ENCODE results near the gene CCDC17. TPM values are rescaled to one million over a fixed set of nuclear protein-coding genes. Genes with fewer than 3 reads are reported as not detected.

Gene CCDC17
- total RNA-seq, 1 donor, result 0.72 TPM

DNA sequence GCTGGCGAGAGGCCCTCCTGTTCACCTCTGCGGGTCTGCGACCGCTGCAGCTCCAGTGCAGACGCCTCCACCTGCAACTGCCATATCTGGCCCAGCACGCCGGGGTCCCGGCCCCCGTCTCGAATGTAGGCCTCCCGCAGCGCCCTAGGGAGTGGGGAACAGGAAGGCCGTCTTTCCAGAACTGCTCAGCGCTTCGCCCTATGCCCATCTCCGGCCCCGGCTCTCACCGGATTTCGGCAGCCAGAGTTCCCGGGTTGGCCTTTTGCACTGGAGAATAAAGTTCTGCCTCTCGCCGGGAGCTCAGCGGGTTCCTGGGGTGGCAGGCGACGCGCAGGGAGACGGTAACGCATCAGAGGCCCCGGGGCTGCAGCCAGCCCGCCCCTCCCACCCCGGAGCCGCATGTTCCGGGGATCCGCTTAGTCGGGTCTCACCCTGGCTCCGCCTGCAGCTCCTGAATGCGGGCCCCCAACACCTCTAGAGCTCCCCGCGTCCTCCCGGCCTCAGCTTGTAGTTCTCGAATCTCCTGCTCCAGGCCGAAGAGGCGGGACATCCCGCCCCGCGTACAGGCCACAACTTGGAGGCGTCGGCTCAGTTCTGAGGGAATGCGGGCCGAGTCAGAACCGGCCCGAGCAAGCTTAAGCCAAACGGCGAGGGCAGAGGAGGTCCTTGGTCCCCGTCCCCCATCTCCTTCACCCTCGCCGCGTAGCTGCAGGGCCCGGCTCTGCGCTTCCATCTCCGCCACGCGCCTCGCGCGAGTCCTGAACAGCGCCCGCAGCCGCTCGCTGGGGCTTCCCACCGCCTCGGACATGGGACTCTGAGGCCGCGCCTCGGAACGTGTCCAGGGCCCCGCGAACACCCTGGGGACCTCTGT is 1.1 kb downstream of the CCDC17 start:
- no peak for TF ChIP-seq CTCF (IDR thresholded peaks at IDR 0.05; ENCODE audit: extremely low read depth, low read depth, low read length)
- peaks cover 21% of the 10 kb centered on the region for H3K36me3 ChIP-seq (ENCODE audit: insufficient read depth, low read length)
- no peaks in the 10 kb centered on the region for H3K27me3 ChIP-seq (ENCODE audit: insufficient read depth, low read length)
- no peak overlapping the region for H3K4me3 ChIP-seq (ENCODE audit: insufficient read depth, low read length)
- no peaks in the 10 kb centered on the region for H3K79me2 ChIP-seq (ENCODE audit: insufficient read depth, low read length)
- H3K27ac ChIP-seq (ENCODE audit: low read depth, low read length), result no peak overlapping the region
- no peaks in the 10 kb centered on the region for H3K9me3 ChIP-seq (ENCODE audit: low read depth, low read length)
- no peak overlapping the region for H2AFZ ChIP-seq (ENCODE audit: low read length)
- H3K4me2 ChIP-seq (ENCODE audit: insufficient read depth, low read length), result peak overlapping the region; percentile 23
- peaks cover 2% of the 10 kb centered on the region for H4K20me1 ChIP-seq (ENCODE audit: insufficient read depth, low read length)
- no peaks in the 10 kb centered on the region for H3K4me1 ChIP-seq (ENCODE audit: insufficient read depth, low read length)
- peak; percentile 80 for DNase-seq (ENCODE audit: insufficient read length, low spot score, missing footprints)

DNA sequence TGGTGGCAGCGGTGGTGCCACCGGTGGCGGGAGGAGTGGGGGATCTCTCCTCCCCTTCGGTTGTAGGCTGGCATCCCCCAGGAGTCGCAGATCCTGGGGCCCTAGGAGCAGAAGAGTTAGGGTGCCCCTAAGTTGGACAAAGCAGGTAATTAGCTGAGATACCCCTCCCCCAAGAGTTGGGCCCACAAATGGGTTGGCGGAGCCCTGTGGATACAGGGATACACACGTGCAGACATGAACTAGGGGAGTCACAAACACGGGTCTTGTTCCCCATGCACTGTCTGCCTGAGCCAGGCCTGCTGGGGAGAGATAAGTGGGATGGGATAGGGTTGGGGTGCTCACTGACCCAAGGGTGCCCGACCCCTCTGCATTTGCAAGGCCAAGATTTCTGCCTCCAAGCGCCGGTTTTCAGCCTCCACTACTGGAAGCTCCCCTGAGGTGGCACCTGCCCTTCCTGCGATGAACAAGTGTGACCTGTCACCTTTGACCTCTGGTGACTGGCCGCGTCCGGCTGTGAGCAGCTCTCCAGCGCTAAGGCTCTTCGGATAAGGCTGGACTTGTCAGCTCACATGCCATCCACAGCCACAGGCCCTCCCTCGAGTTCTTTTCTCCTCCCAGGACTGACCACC is 1.8 kb downstream of the CCDC17 start:
- Histone ChIP-seq H2AFZ (ENCODE audit: low read length) (no peak overlapping the region), H3K36me3 (ENCODE audit: insufficient read depth, low read length) (peaks cover 20% of the 10 kb centered on the region), H3K4me1 (ENCODE audit: insufficient read depth, low read length) (no peaks in the 10 kb centered on the region), H3K4me2 (ENCODE audit: insufficient read depth, low read length) (peak overlapping the region; percentile 23), H3K4me3 (ENCODE audit: insufficient read depth, low read length) (no peak overlapping the region), H4K20me1 (ENCODE audit: insufficient read depth, low read length) (peaks cover 2% of the 10 kb centered on the region), H3K79me2 (ENCODE audit: insufficient read depth, low read length) (no peaks in the 10 kb centered on the region), H3K9me3 (ENCODE audit: low read depth, low read length) (no peaks in the 10 kb centered on the region), H3K27me3 (ENCODE audit: insufficient read depth, low read length) (no peaks in the 10 kb centered on the region), H3K27ac (ENCODE audit: low read depth, low read length) (no peak overlapping the region)
- no peak for DNase-seq (ENCODE audit: insufficient read length, low spot score, missing footprints)
- no peak for TF ChIP-seq CTCF (IDR thresholded peaks at IDR 0.05; ENCODE audit: extremely low read depth, low read depth, low read length)

DNA sequence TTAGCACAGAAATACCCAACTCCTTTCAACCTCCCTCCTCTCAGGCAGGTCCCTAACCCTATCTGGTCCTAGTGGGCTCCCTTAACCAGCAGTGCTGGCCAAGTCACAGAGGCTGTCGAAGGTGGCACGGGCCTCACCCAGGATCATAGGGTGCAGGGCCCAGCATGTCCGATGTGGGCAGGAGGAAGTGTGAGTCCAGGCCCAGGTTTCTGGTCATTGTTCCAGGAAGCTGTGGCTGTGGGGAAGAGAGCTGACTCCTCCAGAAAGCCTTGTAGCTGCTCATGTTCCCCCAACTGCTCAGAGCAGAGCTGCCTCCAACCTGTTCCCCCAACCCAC is 2.4 kb downstream of the CCDC17 start:
- Histone ChIP-seq H3K79me2 (ENCODE audit: insufficient read depth, low read length) (no peaks in the 10 kb centered on the region), H3K27me3 (ENCODE audit: insufficient read depth, low read length) (no peaks in the 10 kb centered on the region), H3K4me2 (ENCODE audit: insufficient read depth, low read length) (no peak overlapping the region), H3K9me3 (ENCODE audit: low read depth, low read length) (no peaks in the 10 kb centered on the region), H3K36me3 (ENCODE audit: insufficient read depth, low read length) (peaks cover 24% of the 10 kb centered on the region), H4K20me1 (ENCODE audit: insufficient read depth, low read length) (peaks cover 2% of the 10 kb centered on the region), H3K27ac (ENCODE audit: low read depth, low read length) (no peak overlapping the region), H3K4me1 (ENCODE audit: insufficient read depth, low read length) (no peaks in the 10 kb centered on the region), H2AFZ (ENCODE audit: low read length) (no peak overlapping the region), H3K4me3 (ENCODE audit: insufficient read depth, low read length) (no peak overlapping the region)
- peak; percentile 71 for DNase-seq (ENCODE audit: insufficient read length, low spot score, missing footprints)
- no peak for TF ChIP-seq CTCF (IDR thresholded peaks at IDR 0.05; ENCODE audit: extremely low read depth, low read depth, low read length)
